CD4-positive, alpha-beta T cell treated with Interleukin-15 for 1 hour (primary cell): ENCODE measurements around the gene LRRC23.
"Not testable (repeated sequence)": the region's sequence is repeated elsewhere in the genome, so short reads cannot be mapped to it uniquely, and the experiment has no call there.

Experiments
- DNase-seq: peaks from one replicate; pipeline ENCODE4 v3.0.0-alpha.2; 2020

LRRC23 gene

DNA sequence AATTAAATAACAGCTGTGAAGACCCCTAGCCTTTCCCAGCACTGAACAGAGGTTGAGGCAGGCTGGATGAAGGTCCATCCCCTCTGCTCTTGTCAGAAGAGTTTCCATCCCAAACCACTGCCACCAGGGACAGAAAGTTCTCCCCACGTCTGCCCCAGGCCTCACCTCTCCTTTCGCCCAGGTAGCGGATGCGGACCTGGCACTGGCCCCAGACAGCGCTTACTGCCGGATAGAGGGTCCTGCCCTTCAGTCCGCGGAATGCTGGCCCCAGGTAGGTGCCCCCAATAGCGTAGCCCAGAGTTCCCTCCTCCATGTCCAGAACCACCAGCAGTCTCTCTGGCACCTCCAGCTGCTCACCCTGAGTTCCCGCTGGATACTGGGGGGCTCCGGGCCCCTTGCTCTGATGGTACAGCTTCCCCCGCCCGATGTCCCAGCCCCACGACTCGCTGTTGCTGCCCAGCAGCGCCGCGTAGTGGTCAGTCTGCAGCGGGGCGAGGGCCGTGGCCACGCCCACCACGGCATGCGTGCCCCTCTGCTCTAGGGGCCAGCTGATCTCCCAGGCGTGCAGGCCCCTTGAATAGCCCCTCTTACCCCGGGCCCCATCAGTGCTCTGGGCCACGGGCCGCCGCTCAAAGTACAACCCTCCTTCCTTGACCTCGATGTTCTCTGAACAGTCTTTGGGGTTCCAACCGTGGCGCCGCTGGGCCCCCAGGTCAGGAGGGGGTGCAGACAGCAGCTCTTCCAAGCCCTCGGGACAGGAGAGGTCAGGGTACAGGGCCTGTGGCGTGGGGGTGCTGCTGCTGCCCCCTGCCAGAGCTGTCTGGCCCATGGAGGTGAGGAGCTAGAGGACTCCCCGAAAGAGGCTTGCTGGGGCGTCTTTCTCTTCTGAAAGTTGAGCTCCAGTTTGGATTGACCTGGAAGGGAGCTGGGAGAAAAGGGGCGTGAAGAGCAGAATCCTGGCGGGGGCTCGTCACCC lies 32.3 kb upstream of the LRRC23 start:
- DNase-seq = peak; percentile 84

DNA sequence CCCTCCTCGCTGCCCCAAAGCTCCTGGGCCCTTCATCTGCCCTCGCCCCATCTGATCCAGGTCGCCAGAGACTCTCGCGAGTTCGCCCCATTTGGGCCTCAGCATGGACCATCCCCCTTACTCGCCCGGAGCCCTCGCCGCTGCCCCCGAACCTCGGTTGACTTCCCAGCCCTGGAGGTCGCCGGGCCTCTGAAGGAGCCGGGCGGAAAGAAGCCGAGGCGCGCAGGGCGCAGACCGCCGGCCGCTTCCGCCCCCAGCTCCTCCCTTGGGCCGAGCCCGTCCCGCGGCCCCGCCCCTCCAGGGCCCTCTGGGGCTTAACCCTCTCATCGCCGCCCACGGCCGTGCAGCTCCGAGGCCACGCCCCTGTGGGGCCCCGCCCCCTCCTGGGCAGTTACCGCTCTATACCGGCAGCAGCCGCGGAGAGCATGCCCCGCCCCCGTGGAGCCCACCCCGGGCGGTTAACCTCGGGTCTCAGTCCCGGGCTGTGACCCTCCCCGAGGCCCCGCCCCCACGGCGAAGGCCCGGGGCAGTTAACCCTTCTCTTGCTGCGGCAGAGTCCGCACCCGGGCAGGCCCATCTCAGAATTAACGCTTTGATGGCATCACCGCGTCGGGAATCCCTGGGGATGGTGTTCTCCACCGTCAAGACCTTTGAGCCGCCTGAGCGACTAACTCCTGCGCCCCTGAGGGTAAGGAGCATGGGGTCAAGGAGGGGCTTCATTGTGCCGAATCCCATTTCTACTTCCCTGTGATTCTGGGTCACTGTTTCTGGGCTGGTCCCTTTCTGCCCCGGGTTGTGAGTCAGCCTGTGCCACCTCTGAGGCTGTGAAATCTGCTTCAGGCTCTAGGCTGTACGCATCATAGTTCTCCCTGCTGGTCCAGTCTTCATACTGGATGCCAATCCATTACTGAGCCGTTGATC lies 31.3 kb upstream of the LRRC23 start, which contains the start of gene SPSB2:
TSS of gene SPSB2 (minus strand) at position 210 of the 921 bp plus-strand sequence. CDS start 402 bp downstream, outside the sequence.
- peak; percentile 98 for DNase-seq

DNA sequence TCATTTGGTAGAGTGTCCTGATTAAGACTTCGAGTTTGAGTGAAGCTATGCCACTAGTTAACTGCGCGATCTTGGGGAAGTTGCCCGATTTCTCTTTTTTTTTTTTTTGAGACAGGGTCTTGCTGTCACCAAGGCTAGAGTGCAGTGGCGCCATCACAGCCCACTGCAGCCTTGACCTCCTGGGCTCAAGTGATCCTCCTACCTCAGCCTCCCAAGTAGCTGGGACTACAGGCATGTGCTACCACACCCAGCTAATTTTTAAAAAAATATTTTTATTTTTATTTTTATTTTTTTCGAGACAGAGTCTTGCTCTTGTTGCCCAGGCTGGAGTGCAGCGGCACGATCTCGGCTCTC lies 30.6 kb upstream of the LRRC23 start:
- not testable (repeated sequence) for DNase-seq

DNA sequence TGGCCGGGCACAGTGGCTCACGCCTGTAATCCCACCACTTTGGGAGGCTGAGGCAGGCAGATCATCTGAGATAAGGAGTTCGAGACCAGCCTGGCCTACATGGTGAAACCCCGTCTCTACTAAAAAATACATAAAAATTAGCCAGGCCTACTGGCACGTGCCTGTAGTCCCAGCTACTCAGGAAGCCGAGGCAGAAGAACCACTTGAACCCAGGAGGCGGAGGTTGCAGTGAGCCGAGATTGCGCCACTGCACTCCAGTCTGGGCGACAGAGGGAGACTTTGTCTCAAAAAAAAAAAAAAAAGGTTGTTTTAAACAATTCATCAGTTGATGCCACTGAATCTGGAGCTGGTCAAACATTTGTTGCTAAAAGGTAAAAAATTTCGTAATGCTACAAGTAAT lies 24.8 kb upstream of the LRRC23 start:
- not testable (repeated sequence) for DNase-seq

DNA sequence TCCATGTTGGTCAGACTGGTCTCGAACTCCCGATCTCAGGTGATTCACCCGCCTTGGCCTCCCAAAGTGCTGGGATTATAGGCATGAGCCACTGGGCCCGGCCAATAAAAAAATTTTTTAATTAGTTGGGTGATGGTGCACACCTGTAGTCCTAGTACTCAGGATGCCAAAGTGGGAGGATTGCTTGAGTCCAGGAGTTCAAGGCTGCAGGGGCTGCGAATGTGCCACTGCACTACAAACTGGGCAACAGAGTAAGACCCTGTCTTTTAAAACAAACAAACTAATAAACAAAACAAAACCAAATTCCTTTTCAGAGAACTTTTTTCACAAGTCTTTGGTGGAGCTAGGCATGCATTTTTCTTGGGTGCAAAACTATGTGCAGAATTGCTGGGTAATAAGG lies 21.4 kb upstream of the LRRC23 start:
- DNase-seq = no peak

DNA sequence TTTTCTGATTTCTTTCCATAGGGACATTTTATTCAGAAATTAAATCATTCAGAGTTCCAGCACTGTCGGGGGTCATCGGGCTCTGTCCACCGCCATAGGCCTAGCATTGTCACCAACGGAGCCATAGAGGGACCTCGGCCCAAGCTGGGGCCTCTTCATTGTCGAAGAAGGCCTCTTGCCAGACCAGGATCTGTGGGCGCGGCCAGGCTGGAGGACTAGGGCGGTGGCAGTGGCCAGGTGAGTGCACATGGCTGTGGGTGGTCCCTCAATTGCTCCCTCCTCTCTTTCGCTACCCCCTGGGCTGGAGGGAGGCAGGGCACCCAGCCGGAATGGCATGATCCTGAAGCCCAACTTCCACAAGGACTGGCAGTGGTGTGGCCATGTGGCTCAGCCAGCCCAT lies 20.9 kb upstream of the LRRC23 start:
- no peak for DNase-seq

DNA sequence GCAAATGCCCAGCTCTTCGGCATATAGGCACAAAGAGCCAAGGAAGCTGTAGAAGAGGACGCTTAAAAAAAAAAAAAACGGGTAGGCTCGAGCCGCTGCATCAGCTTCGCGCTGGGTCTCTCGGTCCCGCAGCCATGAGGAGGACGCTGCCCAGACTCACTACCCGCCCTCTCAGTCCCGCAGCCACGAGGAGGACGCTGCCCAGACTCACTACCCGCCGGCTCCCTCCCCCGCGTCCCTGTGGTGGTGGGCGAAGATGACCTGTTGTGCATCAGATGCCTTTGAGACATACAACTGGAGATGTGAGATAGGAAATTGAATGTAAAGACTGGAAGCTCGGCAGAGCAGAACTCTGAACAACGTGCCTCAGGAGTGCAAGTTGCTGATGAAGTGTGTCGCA lies 20.1 kb upstream of the LRRC23 start:
- DNase-seq = no peak

- not testable (repeated sequence) for DNase-seq
These were observed 18.2 kb upstream of the LRRC23 start for GRCh38 chr12:6886206-6886999.

- peak; percentile 29 for DNase-seq
These were observed 17.2 kb upstream of the LRRC23 start for GRCh38 chr12:6887460-6887859.

DNA sequence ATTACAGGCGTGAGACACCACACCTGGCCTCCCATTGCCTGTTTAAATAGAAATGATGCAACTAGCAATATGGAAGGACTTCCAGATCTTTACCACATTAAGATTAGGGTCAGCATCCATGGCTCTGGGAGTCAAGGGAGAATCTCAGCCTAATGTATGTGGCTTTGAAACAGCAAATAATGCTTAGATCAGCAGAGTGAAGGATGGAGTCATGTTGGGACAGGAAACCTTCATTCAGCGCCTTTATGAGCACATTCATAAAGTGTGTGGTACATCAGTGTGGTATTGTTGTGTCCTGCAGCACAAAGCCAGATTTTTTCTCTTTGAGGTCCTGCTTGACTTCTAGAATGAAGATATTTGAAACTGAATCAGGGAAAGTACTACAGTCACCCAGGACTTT lies 16.3 kb upstream of the LRRC23 start:
- DNase-seq = no peak

DNA sequence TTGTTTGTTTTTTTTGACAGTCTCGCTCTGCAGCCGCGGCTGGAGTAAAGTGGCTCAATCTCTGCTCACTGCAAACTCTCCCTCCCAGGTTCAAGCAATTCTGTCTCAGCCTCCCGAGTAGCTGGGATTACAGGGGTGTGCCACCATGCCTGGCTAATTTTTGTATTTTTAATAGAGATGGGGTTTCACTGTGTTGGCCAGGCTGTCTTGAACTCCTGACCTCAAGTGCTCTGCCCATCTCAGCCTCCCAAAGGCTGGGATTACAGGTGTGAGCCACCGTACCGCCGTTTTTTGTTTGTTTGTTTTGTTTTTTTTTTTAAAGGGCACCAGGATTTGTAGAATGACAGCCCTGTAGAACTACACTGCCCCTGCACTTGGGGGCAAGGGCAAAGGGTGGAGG lies 15.8 kb upstream of the LRRC23 start:
- not testable (repeated sequence) for DNase-seq

DNA sequence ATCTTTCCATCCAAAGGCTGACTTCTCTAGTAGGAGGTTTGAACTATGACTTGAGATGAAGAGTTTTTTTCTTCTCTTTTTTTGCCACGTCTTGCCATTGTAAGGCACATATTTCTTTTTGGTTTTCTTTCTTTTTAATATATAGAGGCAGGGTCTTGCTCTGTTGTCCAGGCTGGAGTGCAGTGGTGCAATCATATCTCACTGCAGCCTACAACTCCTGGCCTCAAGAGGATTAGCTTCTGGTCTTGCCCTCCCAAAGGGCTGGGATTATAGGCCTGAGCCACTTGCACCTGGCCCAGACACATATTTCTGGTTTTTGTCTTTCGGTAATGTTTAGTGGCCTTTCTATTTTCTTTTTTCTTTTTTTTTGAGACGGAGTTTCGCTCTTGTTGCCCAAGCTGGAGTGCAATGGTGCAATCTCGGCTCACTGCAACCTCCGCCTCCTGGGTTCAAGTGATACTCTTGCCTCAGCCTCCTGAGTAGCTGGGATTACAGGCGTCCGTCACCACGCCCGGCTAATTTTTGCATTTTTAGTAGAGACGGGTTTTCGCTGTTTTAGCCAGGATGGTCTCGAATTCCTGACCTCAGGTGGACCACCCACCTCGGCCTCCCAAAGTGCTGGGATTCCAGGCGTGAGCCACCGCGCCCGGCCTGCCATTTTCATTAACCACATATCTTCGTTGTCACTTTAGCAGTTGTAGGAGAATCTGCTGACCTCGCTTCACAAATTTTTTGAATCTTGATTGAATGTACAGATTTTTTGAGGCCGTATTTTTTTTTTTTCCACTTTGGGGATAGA lies 14.6 kb upstream of the LRRC23 start:
- DNase-seq = not testable (repeated sequence)

GRCh38 chr12:6890789-6891645 lies 13.6 kb upstream of the LRRC23 start:
- peak; percentile 98 for DNase-seq

GRCh38 chr12:6891646-6892001 lies 13.0 kb upstream of the LRRC23 start:
- no peak for DNase-seq

GRCh38 chr12:6892683-6893082 lies 11.9 kb upstream of the LRRC23 start:
- not testable (repeated sequence) for DNase-seq

- DNase-seq = no peak
These were observed 10.3 kb upstream of the LRRC23 start for GRCh38 chr12:6894321-6894720.

DNA sequence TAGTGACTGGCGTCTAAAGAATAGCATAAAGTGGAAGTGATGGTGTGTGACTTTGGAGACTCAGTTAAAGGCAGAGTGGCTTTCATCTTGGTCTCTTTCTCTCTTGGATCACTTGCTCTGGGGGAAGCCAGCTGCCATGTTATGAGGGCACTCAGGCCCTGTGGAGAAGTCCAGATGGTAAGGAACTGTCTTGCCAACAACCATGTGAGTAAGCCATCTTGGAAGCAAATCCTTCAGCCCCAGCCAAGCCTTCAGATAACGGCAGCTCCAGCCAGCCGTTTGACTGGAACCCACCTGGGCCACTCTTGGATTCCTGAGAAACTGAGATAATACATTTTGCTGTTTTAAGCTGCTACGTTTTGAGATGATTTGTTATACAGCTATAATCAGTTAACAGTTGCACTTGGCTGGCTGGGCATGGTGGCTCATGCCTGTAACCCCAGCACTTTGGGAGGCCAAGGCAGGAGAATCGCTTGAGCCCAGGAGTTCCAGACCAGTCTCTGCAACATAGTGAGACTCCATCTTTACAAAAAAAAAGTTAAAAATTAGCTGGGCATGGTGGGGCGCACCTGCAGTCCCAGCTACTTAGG lies 7.7 kb upstream of the LRRC23 start:
- no peak for DNase-seq

GRCh38 chr12:6899427-6899826 lies 5.2 kb upstream of the LRRC23 start:
- no peak for DNase-seq

- peak; percentile 68 for DNase-seq
These were observed 4.6 kb upstream of the LRRC23 start for GRCh38 chr12:6899837-6900519.

GRCh38 chr12:6902448-6902847 lies 2.2 kb upstream of the LRRC23 start:
- DNase-seq = no peak
